GM19463 (cell line): ENCODE data around the gene FAM110A.
"Not testable (repeated sequence)": the region's sequence is repeated elsewhere in the genome, so short reads cannot be mapped to it uniquely, and the experiment has no call there.

Experiments
- ATAC-seq: cut with Tn5 transposase; IDR thresholded peaks from one replicate; pipeline ENCODE4 v1.9.1; 2021; ENCODE audit warnings: mild to moderate bottlenecking, moderate library complexity; ENCODE audit not compliant: unreplicated experiment

Gene FAM110A

GRCh38 chr20:841568-842546 lies 8.3 kb downstream of the FAM110A start:
- ATAC-seq, result no peak

- ATAC-seq, result no peak
Observed at GRCh38 chr20:842547-842940, 9.0 kb downstream of the FAM110A start.

- no peak for ATAC-seq
Observed at GRCh38 chr20:843912-844311, 10.4 kb downstream of the FAM110A start.

GRCh38 chr20:844473-845225 lies 11.1 kb downstream of the FAM110A start:
- peak; percentile 96 for ATAC-seq

GRCh38 chr20:845226-845868 lies 11.8 kb downstream of the FAM110A start:
- ATAC-seq, result no peak

GRCh38 chr20:845941-846893 lies 12.7 kb downstream of the FAM110A start:
- ATAC-seq, result no peak

GRCh38 chr20:846894-847278 lies 13.4 kb downstream of the FAM110A start:
- no peak for ATAC-seq

GRCh38 chr20:848193-848592 lies 14.7 kb downstream of the FAM110A start:
- ATAC-seq, result no peak

- ATAC-seq, result not testable (repeated sequence)
Observed at GRCh38 chr20:848731-849130, 15.2 kb downstream of the FAM110A start.

GRCh38 chr20:853406-853996 lies 20.0 kb downstream of the FAM110A start:
- no peak for ATAC-seq

GRCh38 chr20:854601-855000 lies 21.1 kb downstream of the FAM110A start:
- no peak for ATAC-seq

GRCh38 chr20:855466-856360 lies 22.2 kb downstream of the FAM110A start:
- no peak for ATAC-seq

- no peak for ATAC-seq
Observed at GRCh38 chr20:856361-856775, 22.9 kb downstream of the FAM110A start.

GRCh38 chr20:858011-858410 lies 24.5 kb downstream of the FAM110A start:
- no peak for ATAC-seq

- ATAC-seq, result no peak
Observed at GRCh38 chr20:859751-860231, 26.3 kb downstream of the FAM110A start.

- no peak for ATAC-seq
Observed at GRCh38 chr20:860891-861290, 27.4 kb downstream of the FAM110A start.

- no peak for ATAC-seq
Observed at GRCh38 chr20:865440-865839, 31.9 kb downstream of the FAM110A start.

- no peak for ATAC-seq
Observed at GRCh38 chr20:868279-868678, 34.8 kb downstream of the FAM110A start.

- no peak for ATAC-seq
Observed at GRCh38 chr20:869606-870005, 36.1 kb downstream of the FAM110A start.
